Endothelial cell of umbilical vein (primary cell): ENCODE measurements around the gene PYCR2. TPM values are rescaled to one million over a fixed set of nuclear protein-coding genes. Genes with fewer than 3 reads are reported as not detected.

Experiments
- BruUV-seq: library from RNA; stranded (reverse); fragments of 400-500 nt; replicated peaks from 2 replicates; lab custom pipeline; 2021; lab: Mats Ljungman, UMichigan
- CTCF ChIA-PET: fragments of 300-600, 350-600 bp; sonication (Branson Sonifier 250); formaldehyde crosslinking; loops from one replicate; lab custom pipeline; 2021; ENCODE audit warnings: antibody characterized with exemption, inconsistent platforms; lab: Charles Lee
- POLR2A ChIA-PET: fragments of 300-600, 350-600 bp; sonication (Branson Sonifier 250); formaldehyde crosslinking; loops from one replicate; lab custom pipeline; 2021; ENCODE audit warnings: antibody characterized with exemption, inconsistent platforms; lab: Charles Lee
- DNase-seq: peaks from one replicate; pipeline ENCODE4 v3.0.0-alpha.2; 2011; ENCODE audit warnings: low read depth, low spot score
- FAIRE-seq: peaks from 2 replicates; lab custom pipeline; 2011; peaks lifted over from hg19 to GRCh38; lab: Jason Lieb, UNC
- H2AFZ ChIP-seq: 2 replicates; pipeline ENCODE4 v1.6.0; 2012; ENCODE audit warnings: low read depth, low read length, control low read depth, inconsistent platforms
- H3K27ac ChIP-seq: 2 replicates; pipeline ENCODE4 v1.5.1; 2011; ENCODE audit warnings: low read depth, mild to moderate bottlenecking, control low read depth, low read length, moderate library complexity; ENCODE audit not compliant: insufficient read depth
- H3K27me3 ChIP-seq, 2 experiments: 2 replicates each; pipeline versions ENCODE4 v1.6.0 to v1.6.1; 2011; ENCODE audit warnings: low read length in 2 of 2, mixed read lengths in 1 of 2; ENCODE audit not compliant: control insufficient read depth in 2 of 2, insufficient read depth in 2 of 2
- H3K36me3 ChIP-seq, 2 experiments: 2 replicates in 1 of 2; 3 replicates in 1 of 2; pipeline ENCODE4 v1.5.1; 2011; ENCODE audit warnings: low read length in 2 of 2, mild to moderate bottlenecking in 1 of 2, moderate library complexity in 1 of 2; ENCODE audit not compliant: control insufficient read depth in 2 of 2, insufficient read depth in 2 of 2; ENCODE audit errors: extremely low read depth in 1 of 2
- H3K4me1 ChIP-seq: 3 replicates; pipeline ENCODE4 v1.5.1; 2011; ENCODE audit warnings: mild to moderate bottlenecking, low read length; ENCODE audit not compliant: control insufficient read depth, insufficient read depth; ENCODE audit errors: extremely low read depth
- H3K4me2 ChIP-seq: 2 replicates; pipeline ENCODE4 v1.6.1; 2011; ENCODE audit warnings: low read length, control low read depth, mixed read lengths; ENCODE audit not compliant: insufficient read depth
- H3K4me3 ChIP-seq, 3 experiments: fragments of 200-600 bp in 1 of 3; sonication (generic), shearing (Covaris generic) in 1 of 3; replicated peaks in 1 of 3; 2 replicates each; pipeline ENCODE4 v1.5.1; 2011 to 2016; ENCODE audit warnings: control low read depth in 3 of 3, low read length in 3 of 3, mild to moderate bottlenecking in 2 of 3, inconsistent platforms in 1 of 3, low read depth in 1 of 3, moderate library complexity in 1 of 3; ENCODE audit not compliant: insufficient read depth in 1 of 3
- H3K79me2 ChIP-seq: 2 replicates; pipeline ENCODE4 v1.6.0; 2012; ENCODE audit warnings: low read length, inconsistent platforms; ENCODE audit not compliant: control insufficient read depth, insufficient read depth
- H3K9ac ChIP-seq: replicated peaks from 2 replicates; pipeline ENCODE3; 2011; ENCODE audit warnings: low read length, control low read depth; ENCODE audit not compliant: insufficient read depth; ENCODE audit errors: extremely low read depth
- H3K9me1 ChIP-seq: replicated peaks from 3 replicates; pipeline ENCODE4 v1.6.0; 2011; ENCODE audit warnings: mild to moderate bottlenecking, low read length; ENCODE audit not compliant: control insufficient read depth, insufficient read depth; ENCODE audit errors: extremely low read depth
- H3K9me3 ChIP-seq: replicated peaks from 2 replicates; pipeline ENCODE4 v1.5.1; 2012; ENCODE audit warnings: low read length, inconsistent platforms; ENCODE audit not compliant: control insufficient read depth, insufficient read depth
- H4K20me1 ChIP-seq: replicated peaks from 2 replicates; pipeline ENCODE3; 2011; ENCODE audit warnings: mild to moderate bottlenecking, low read length; ENCODE audit not compliant: control insufficient read depth, insufficient read depth; ENCODE audit errors: extremely low read depth
- CTCF ChIP-seq, 2 donors: IDR thresholded peaks; 1 replicate in 1 of 2; 2 replicates in 1 of 2; pipeline ENCODE4 v1.5.1; 2011; ENCODE audit warnings: low read length in 2 of 2, mild to moderate bottlenecking in 2 of 2, moderate library complexity in 2 of 2, control low read depth in 1 of 2, inconsistent platforms in 1 of 2, low read depth in 1 of 2; ENCODE audit not compliant: insufficient read depth in 1 of 2; ENCODE audit errors: extremely low read depth in 1 of 2
- EZH2 ChIP-seq: IDR thresholded peaks from 2 replicates; pipeline ENCODE4 v1.6.1; 2012; ENCODE audit warnings: borderline replicate concordance, low read depth, mild to moderate bottlenecking, moderate library complexity, low read length, inconsistent platforms; ENCODE audit not compliant: severe bottlenecking
- FOS ChIP-seq: IDR thresholded peaks from 2 replicates; pipeline ENCODE4 v1.6.1; 2011; ENCODE audit warnings: mild to moderate bottlenecking, low read length, moderate library complexity, borderline replicate concordance; ENCODE audit not compliant: insufficient read depth
- GATA2 ChIP-seq: IDR thresholded peaks from 2 replicates; pipeline ENCODE4 v1.7.0; 2011; ENCODE audit warnings: low read depth, mild to moderate bottlenecking, moderate library complexity, mixed read lengths, low read length; ENCODE audit not compliant: insufficient read length, insufficient read depth
- JUN ChIP-seq: IDR thresholded peaks from 2 replicates; pipeline ENCODE4 v1.6.1; 2011; ENCODE audit warnings: borderline replicate concordance, low read depth; ENCODE audit not compliant: insufficient read length, insufficient read depth
- MAX ChIP-seq: IDR thresholded peaks from 2 replicates; pipeline ENCODE4 v1.6.1; 2011; ENCODE audit not compliant: insufficient read depth, insufficient read length
- MYC ChIP-seq: IDR thresholded peaks from one replicate; pipeline ENCODE4 v1.6.1; 2011; ENCODE audit warnings: mild to moderate bottlenecking, low read depth, low read length
- POLR2A ChIP-seq: IDR thresholded peaks from 2 replicates; pipeline ENCODE4 v1.6.1; 2012; ENCODE audit warnings: low read depth, mild to moderate bottlenecking, control low read depth, low read length
- POLR2AphosphoS5 ChIP-seq: IDR thresholded peaks from 2 replicates; pipeline ENCODE4 v1.6.1; 2012; ENCODE audit warnings: low read depth, mild to moderate bottlenecking, control low read depth, low read length, moderate library complexity; ENCODE audit not compliant: insufficient read depth
- dilution Hi-C: fragments of 300-500 bp; cut with MboI; formaldehyde crosslinking; loops from one replicate; pipeline ENCODE4 v1.15.0; 2019; ENCODE audit warnings: low sequenced_read_pairs; ENCODE audit not compliant: extremely low pct_ligation_motif_present
- intact Hi-C: fragments of 100-400 bp; cut with micrococcal nuclease; formaldehyde crosslinking; loops from one replicate; pipeline ENCODE4 v1.10.0; 2022
- polyA plus RNA-seq, 4 experiments: library from polyadenylated mRNA; depleted of rRNA in 3 of 4; stranded (reverse) in 3 of 4; unstranded in 1 of 4; fragments of >200 nt; gene quantifications; 2 replicates each; pipeline versions ENCODE4 v1.2.1 to v1.2.3, GENCODE V29; 2011 to 2012; ENCODE audit warnings: missing spikeins in 1 of 4
- total RNA-seq: library from RNA; stranded (reverse); gene quantifications from 2 replicates; pipeline ENCODE4 v1.2.3, GENCODE V29; 2021

The PYCR2 gene
- total and polyA plus RNA-seq, 2 donors (not counting 3 experiments of a cell fraction or from before 2014, with no cell fraction given): 64.6 to 65.1 TPM

GRCh38 chr1:225903623-225904022 is 20.4 kb downstream of the PYCR2 start:
- no TSS peak for BruUV-seq

More at GRCh38 chr1:225903623-225904022, 20.4 kb downstream of the PYCR2 start:
- CTCF ChIA-PET: interaction anchor here (0.8 kb wide), 1 partner anchor 126 kb away, joined by 3 read pairs; the partner anchor contains the start of gene SRP9
- TF ChIP-seq MAX (no peak), EZH2 (no peak), CTCF (IDR thresholded peaks at IDR 0.05; ENCODE audit: extremely low read depth in 1 of 2, insufficient read depth in 1 of 2, low read depth in 1 of 2, low read length in 2 of 2) (no peak), FOS (no peak), GATA2 (no peak), POLR2A (no peak), MYC (no peak), JUN (no peak), POLR2AphosphoS5 (no peak)
- no peak overlapping the region for H3K4me2 ChIP-seq
- H3K9ac ChIP-seq: no peak overlapping the region
- H4K20me1 ChIP-seq: no peaks in the 10 kb centered on the region
- H3K36me3 ChIP-seq: no peaks in the 10 kb centered on the region
- H3K79me2 ChIP-seq: no peaks in the 10 kb centered on the region
- intact Hi-C loops: no loop called here
- DNase-seq (no peak), FAIRE-seq (no peak)
- H3K9me1 ChIP-seq: no peaks in the 10 kb centered on the region
- dilution Hi-C loops: no loop called here
- H3K9me3 ChIP-seq: no peaks in the 10 kb centered on the region
- no peak overlapping the region for H3K4me3 ChIP-seq
- POLR2A ChIA-PET: no interaction called here
- H2AFZ ChIP-seq: no peak overlapping the region
- no peaks in the 10 kb centered on the region for H3K27me3 ChIP-seq
- H3K27ac ChIP-seq: no peak overlapping the region
- H3K4me1 ChIP-seq: peaks cover 7% of the 10 kb centered on the region
